Measurements from ENCODE around the gene ACER3.

The ACER3 gene

DNA sequence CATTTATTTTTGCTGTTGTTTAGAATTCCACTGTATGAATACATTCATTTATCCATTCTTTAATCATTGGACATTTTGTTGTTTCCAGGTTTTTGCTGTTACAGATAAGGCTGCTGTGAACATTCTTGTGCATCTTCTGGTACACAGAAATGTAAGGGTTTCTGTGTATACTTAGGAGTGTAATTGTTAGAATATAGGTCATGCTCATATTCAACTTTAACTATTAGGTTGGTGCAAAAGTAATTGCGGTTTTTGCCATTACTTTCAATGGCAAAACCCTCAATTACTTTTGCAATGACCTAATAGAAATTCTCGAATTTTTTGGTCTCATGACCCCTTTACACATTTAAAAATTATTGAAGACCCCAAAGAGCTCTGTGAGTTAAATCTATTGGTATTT lies 17.3 kb downstream of the ACER3 start:
- H3K4me1 ChIP-seq (ENCODE audit: control insufficient read depth, insufficient read depth, low read length) = peaks cover 3% of the 10 kb centered on the region; the same call in 1 of the 2 replicates
- no peak overlapping the region for H3K27ac ChIP-seq (ENCODE audit: low read depth, low read length)
- H3K9ac ChIP-seq (ENCODE audit: low read depth, low read length) = no peak overlapping the region
- no peaks in the 10 kb centered on the region for H3K27me3 ChIP-seq (ENCODE audit: control insufficient read depth, insufficient read depth, low read length)
- H3K36me3 ChIP-seq (ENCODE audit: control insufficient read depth, insufficient read depth, low read length) = no peaks in the 10 kb centered on the region
- no peaks in the 10 kb centered on the region for H3K9me3 ChIP-seq (ENCODE audit: control insufficient read depth, insufficient read depth, low read length)
- H3K4me3 ChIP-seq (ENCODE audit: low read depth, low read length) = no peak overlapping the region

DNA sequence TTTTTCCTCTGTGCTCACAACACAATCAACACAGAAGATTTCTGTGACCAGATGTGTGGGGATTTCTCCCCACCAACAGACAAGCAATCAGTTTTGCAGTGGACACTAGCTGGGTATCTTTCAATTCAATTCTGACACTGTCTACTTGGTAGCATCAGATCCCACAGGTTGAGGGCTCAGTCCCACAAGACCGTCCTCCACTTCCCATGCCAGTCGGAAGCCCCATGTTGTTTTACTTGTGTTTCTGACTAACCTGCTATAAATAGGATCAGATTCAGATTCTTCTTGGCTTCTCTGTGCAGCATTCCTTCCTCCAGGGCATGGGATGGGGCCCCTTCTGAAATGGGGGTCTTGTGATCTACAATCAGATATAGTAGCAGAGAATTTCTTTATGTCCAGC lies 19.6 kb downstream of the ACER3 start:
- no peaks in the 10 kb centered on the region for H3K27me3 ChIP-seq (ENCODE audit: control insufficient read depth, insufficient read depth, low read length)
- H3K9ac ChIP-seq (ENCODE audit: low read depth, low read length) = no peak overlapping the region
- no peak overlapping the region for H3K4me3 ChIP-seq (ENCODE audit: low read depth, low read length)
- no peak overlapping the region for H3K27ac ChIP-seq (ENCODE audit: low read depth, low read length)
- H3K9me3 ChIP-seq (ENCODE audit: control insufficient read depth, insufficient read depth, low read length) = no peaks in the 10 kb centered on the region
- no peaks in the 10 kb centered on the region for H3K36me3 ChIP-seq (ENCODE audit: control insufficient read depth, insufficient read depth, low read length)
- H3K4me1 ChIP-seq (ENCODE audit: control insufficient read depth, insufficient read depth, low read length) = peaks cover 5% of the 10 kb centered on the region; the same call in 1 of the 2 replicates

DNA sequence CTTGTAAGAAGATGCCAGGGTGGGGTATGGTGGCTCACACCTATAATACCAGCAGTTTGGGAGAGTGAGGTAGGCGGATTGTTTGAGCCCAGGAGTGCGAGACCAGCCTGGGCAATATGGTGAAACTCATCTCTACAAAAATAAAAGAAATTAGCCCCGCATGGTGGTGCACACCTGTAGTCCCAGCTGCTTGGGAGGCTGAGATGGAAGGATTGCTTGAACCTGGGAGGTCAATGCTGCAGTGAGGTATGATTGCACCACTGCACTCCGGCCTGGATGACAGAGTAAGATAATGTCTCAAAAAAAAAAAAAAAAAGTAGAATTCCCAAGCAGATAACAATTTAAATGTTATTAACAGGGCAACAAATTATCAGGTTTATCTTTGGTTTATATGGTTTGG lies 20.2 kb downstream of the ACER3 start:
- H3K27ac ChIP-seq (ENCODE audit: low read depth, low read length) = no peak overlapping the region
- H3K4me3 ChIP-seq (ENCODE audit: low read depth, low read length) = no peak overlapping the region
- no peaks in the 10 kb centered on the region for H3K27me3 ChIP-seq (ENCODE audit: control insufficient read depth, insufficient read depth, low read length)
- H3K9me3 ChIP-seq (ENCODE audit: control insufficient read depth, insufficient read depth, low read length) = no peaks in the 10 kb centered on the region
- H3K4me1 ChIP-seq (ENCODE audit: control insufficient read depth, insufficient read depth, low read length) = peaks cover 5% of the 10 kb centered on the region; the same call in 1 of the 2 replicates
- H3K36me3 ChIP-seq (ENCODE audit: control insufficient read depth, insufficient read depth, low read length) = no peaks in the 10 kb centered on the region
- H3K9ac ChIP-seq (ENCODE audit: low read depth, low read length) = no peak overlapping the region

DNA sequence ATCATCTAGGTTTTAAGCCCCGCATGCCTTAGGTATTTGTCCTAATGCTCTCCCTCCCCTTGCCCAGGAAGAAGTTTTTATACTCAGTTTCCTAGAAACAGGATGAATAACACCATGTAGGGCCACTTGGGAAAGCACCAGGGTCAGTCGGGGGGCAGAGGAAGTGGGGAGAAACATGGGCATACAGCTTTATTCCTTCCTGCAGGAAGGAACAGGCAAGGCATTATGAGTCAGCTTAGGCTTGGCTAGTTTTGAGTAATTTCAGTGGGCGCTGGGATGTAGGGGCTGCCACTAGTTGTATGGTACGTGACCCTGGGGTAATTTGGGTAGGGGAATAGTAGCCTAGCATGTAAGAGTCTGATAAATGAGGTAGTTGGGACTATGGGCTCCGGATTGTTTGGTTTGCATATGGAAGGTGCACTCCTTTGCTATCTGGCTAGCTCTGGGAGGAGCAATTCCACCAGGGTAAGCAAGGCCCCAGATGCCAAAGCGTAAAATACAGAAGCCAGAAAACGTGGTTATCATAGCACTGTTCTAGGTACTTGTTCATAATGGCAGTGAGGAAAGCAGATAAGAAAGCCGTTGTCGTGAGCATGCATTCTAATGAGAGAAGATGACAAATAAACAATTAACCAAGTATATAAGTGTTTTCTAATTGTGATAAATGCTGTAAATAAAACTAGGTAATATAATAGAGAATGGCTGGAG lies 24.8 kb downstream of the ACER3 start:
- H3K9ac ChIP-seq (ENCODE audit: low read depth, low read length) = no peak overlapping the region
- H3K4me3 ChIP-seq (ENCODE audit: low read depth, low read length) = no peak overlapping the region
- H3K27ac ChIP-seq (ENCODE audit: low read depth, low read length) = no peak overlapping the region
- H3K27me3 ChIP-seq (ENCODE audit: control insufficient read depth, insufficient read depth, low read length) = no peaks in the 10 kb centered on the region
- H3K4me1 ChIP-seq (ENCODE audit: control insufficient read depth, insufficient read depth, low read length) = peaks cover 5% of the 10 kb centered on the region; the same call in 1 of the 2 replicates
- H3K36me3 ChIP-seq (ENCODE audit: control insufficient read depth, insufficient read depth, low read length) = no peaks in the 10 kb centered on the region
- no peaks in the 10 kb centered on the region for H3K9me3 ChIP-seq (ENCODE audit: control insufficient read depth, insufficient read depth, low read length)

DNA sequence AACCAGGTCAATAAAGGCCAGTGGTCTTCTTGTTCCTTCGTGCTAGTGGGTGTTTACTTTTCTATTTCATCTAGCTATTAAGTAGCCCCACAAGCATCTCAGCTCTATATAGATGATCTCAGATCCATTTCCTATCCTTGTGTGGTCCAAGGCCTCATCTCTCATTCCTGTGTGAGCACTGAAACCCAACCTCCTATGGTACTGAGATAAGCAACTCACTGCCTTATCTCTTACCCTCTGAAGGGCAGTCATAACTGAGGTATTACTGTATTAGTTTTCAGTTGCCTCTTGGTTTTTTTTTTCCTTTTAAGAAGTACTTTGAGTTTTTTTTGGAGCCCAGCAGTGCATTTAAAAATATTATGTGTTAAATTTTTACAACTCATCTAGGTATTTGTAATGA lies 28.3 kb downstream of the ACER3 start:
- Histone ChIP-seq H3K36me3 (ENCODE audit: control insufficient read depth, insufficient read depth, low read length) (no peaks in the 10 kb centered on the region), H3K4me1 (ENCODE audit: control insufficient read depth, insufficient read depth, low read length) (no peaks in the 10 kb centered on the region), H3K9me3 (ENCODE audit: control insufficient read depth, insufficient read depth, low read length) (no peaks in the 10 kb centered on the region), H3K27me3 (ENCODE audit: control insufficient read depth, insufficient read depth, low read length) (no peaks in the 10 kb centered on the region), H3K4me3 (ENCODE audit: low read depth, low read length) (no peak overlapping the region), H3K9ac (ENCODE audit: low read depth, low read length) (no peak overlapping the region), H3K27ac (ENCODE audit: low read depth, low read length) (no peak overlapping the region)

DNA sequence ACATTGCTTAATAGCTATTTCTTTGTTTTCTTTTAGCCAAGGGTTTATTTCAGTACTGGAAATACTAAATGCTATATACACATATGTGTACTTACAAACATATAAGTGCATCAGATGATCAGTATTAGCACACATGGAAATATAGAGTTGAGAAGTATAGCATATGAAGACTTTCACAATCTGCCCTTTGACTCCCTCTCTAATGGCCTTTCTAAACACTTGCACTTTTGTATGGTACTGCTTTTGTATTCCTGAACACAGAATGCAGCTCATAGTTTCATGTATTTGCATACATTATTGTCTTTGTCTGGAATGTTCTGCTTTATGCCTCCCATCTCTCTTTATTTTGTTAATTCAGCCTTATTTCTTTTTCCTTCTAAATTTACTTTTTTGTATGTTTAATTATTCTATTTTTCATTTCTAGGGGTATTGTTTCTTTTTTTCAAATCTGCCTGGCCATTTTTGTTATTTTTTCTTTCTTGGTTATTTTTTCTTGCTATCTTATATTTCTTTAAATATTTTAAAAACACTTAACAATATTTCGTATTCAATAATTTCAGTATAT lies 28.8 kb downstream of the ACER3 start:
- H3K4me3 ChIP-seq (ENCODE audit: low read depth, low read length) = no peak overlapping the region
- H3K27me3 ChIP-seq (ENCODE audit: control insufficient read depth, insufficient read depth, low read length) = no peaks in the 10 kb centered on the region
- H3K36me3 ChIP-seq (ENCODE audit: control insufficient read depth, insufficient read depth, low read length) = no peaks in the 10 kb centered on the region
- H3K27ac ChIP-seq (ENCODE audit: low read depth, low read length) = no peak overlapping the region
- H3K4me1 ChIP-seq (ENCODE audit: control insufficient read depth, insufficient read depth, low read length) = peaks cover 1% of the 10 kb centered on the region; the same call in 1 of the 2 replicates
- no peak overlapping the region for H3K9ac ChIP-seq (ENCODE audit: low read depth, low read length)
- H3K9me3 ChIP-seq (ENCODE audit: control insufficient read depth, insufficient read depth, low read length) = no peaks in the 10 kb centered on the region

DNA sequence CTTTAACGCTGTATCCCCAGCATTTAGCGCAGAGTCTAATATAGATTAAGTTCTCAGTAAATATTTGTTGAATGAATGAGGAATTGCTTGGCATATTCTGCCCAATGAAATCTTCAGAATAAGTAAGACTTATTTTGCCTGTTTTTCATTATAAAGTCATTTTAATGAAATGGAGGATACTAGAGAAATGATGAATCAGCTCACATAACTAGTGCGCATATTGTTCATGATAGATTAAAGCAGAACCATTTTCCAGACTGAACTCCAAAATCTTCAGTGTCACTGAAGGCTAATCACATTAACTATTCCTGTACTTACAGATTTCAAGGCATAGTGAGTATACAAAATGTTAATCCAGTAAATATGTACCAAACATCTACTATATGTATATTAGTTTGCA lies 29.6 kb downstream of the ACER3 start:
- H3K27me3 ChIP-seq (ENCODE audit: control insufficient read depth, insufficient read depth, low read length) = no peaks in the 10 kb centered on the region

DNA sequence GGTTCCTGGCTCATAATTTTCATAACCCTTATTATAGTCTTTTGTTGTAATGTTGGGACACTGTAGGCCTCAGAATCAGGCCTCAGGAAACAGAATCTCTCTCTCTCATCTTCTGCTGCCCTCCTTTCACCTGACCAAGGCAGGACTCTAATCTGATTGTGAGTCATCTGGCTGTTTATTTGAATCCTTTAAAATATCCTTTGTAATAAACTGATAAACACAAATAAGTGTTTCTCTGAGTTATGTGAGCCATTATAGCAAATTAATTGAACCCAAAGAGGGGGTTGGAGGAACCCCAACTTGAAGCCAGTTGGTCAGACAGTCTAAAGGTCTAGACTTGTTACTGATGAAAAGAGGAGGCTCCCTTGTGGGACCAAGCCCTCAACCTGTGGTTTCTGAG lies 30.6 kb downstream of the ACER3 start:
- H3K9ac ChIP-seq (ENCODE audit: low read depth, low read length) = no peak overlapping the region
- H3K4me1 ChIP-seq (ENCODE audit: control insufficient read depth, insufficient read depth, low read length) = peaks cover 5% of the 10 kb centered on the region; the same call in 1 of the 2 replicates
- no peak overlapping the region for H3K4me3 ChIP-seq (ENCODE audit: low read depth, low read length)
- H3K36me3 ChIP-seq (ENCODE audit: control insufficient read depth, insufficient read depth, low read length) = no peaks in the 10 kb centered on the region
- no peaks in the 10 kb centered on the region for H3K27me3 ChIP-seq (ENCODE audit: control insufficient read depth, insufficient read depth, low read length)
- no peaks in the 10 kb centered on the region for H3K9me3 ChIP-seq (ENCODE audit: control insufficient read depth, insufficient read depth, low read length)
- H3K27ac ChIP-seq (ENCODE audit: low read depth, low read length) = no peak overlapping the region

More for the DNA sequence above, 29.6 kb downstream of the ACER3 start:
- Histone ChIP-seq H3K9me3 (ENCODE audit: control insufficient read depth, insufficient read depth, low read length) (no peaks in the 10 kb centered on the region), H3K27ac (ENCODE audit: low read depth, low read length) (no peak overlapping the region), H3K9ac (ENCODE audit: low read depth, low read length) (no peak overlapping the region), H3K4me1 (ENCODE audit: control insufficient read depth, insufficient read depth, low read length) (peaks cover 5% of the 10 kb centered on the region; the same call in 1 of the 2 replicates), H3K4me3 (ENCODE audit: low read depth, low read length) (no peak overlapping the region), H3K36me3 (ENCODE audit: control insufficient read depth, insufficient read depth, low read length) (no peaks in the 10 kb centered on the region)

DNA sequence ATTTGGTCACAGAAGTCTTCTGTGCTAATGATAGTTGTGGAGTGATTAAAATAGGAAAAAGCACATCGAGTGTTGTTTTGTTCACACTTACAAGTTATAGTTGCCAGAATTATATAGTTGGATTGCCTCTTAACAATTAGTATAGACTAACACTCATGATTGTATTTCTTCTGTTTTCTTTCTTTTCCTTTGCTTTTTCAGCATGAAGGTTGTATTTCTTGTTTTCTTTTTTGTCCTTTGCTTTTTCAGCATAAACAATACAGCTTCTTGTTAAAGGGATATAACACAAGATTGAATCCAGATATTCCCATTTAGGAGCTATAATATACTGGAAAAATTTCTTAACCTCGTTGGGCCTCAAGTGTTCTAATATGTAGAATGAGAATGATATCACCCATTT lies 31.1 kb downstream of the ACER3 start:
- Histone ChIP-seq H3K36me3 (ENCODE audit: control insufficient read depth, insufficient read depth, low read length) (no peaks in the 10 kb centered on the region), H3K4me3 (ENCODE audit: low read depth, low read length) (no peak overlapping the region), H3K4me1 (ENCODE audit: control insufficient read depth, insufficient read depth, low read length) (peaks cover 5% of the 10 kb centered on the region; the same call in 1 of the 2 replicates), H3K9ac (ENCODE audit: low read depth, low read length) (no peak overlapping the region), H3K27ac (ENCODE audit: low read depth, low read length) (no peak overlapping the region), H3K27me3 (ENCODE audit: control insufficient read depth, insufficient read depth, low read length) (no peaks in the 10 kb centered on the region), H3K9me3 (ENCODE audit: control insufficient read depth, insufficient read depth, low read length) (no peaks in the 10 kb centered on the region)

DNA sequence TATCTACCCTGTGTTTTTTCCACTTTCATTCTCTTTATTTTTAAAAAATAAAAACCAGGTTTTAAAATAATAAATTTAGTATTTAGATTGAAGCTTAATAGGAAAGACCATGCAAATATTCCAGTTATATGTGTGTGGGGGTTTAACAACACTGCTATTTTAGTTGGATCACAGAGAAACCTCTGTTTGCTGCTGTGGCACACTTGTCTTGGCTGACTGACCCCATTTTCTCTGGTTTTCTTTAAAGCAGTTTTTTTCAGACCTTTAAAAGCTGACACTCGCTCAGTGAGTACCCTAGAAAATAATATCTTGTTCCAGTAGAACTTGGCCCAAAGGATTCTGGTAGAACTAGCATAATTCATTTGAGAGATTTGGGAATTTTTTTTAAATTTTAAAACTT lies 31.6 kb downstream of the ACER3 start:
- Histone ChIP-seq H3K27ac (ENCODE audit: low read depth, low read length) (no peak overlapping the region), H3K4me1 (ENCODE audit: control insufficient read depth, insufficient read depth, low read length) (peaks cover 5% of the 10 kb centered on the region; the same call in 1 of the 2 replicates), H3K27me3 (ENCODE audit: control insufficient read depth, insufficient read depth, low read length) (no peaks in the 10 kb centered on the region), H3K9me3 (ENCODE audit: control insufficient read depth, insufficient read depth, low read length) (no peaks in the 10 kb centered on the region), H3K36me3 (ENCODE audit: control insufficient read depth, insufficient read depth, low read length) (no peaks in the 10 kb centered on the region), H3K9ac (ENCODE audit: low read depth, low read length) (no peak overlapping the region), H3K4me3 (ENCODE audit: low read depth, low read length) (no peak overlapping the region)

DNA sequence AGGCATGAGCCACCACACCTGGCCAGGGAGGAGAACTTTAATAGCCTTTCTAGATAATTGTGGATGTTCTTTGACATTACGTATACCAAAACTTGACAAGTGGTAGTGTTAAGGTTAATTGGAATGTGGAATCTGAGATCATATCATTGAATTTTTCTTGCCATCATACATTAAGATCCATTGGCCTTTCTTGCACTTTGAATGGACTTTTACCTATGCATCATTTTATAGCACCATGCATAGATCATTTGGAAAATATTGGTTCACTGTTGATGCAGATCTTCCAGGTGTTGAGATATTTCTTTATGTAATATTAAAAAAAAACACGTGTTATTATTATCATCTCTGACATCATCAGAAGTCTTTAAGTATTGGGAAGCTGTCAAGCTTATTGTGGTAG lies 36.5 kb downstream of the ACER3 start:
- Histone ChIP-seq H3K4me3 (ENCODE audit: low read depth, low read length) (no peak overlapping the region), H3K36me3 (ENCODE audit: control insufficient read depth, insufficient read depth, low read length) (no peaks in the 10 kb centered on the region), H3K9me3 (ENCODE audit: control insufficient read depth, insufficient read depth, low read length) (no peaks in the 10 kb centered on the region), H3K27me3 (ENCODE audit: control insufficient read depth, insufficient read depth, low read length) (no peaks in the 10 kb centered on the region), H3K27ac (ENCODE audit: low read depth, low read length) (no peak overlapping the region), H3K9ac (ENCODE audit: low read depth, low read length) (no peak overlapping the region), H3K4me1 (ENCODE audit: control insufficient read depth, insufficient read depth, low read length) (peaks cover 9% of the 10 kb centered on the region)
